Common myeloid progenitor, CD34-positive (primary cell): ENCODE measurements around the gene HOATZ.

Experiments used
- CTCF ChIA-PET: fragments of 350-600 bp; sonication (Branson Sonifier 250); formaldehyde crosslinking; loops from one replicate; lab custom pipeline; 2021; ENCODE audit warnings: antibody characterized with exemption; lab: Charles Lee
- POLR2A ChIA-PET: fragments of 350-600 bp; sonication (Branson Sonifier 250); formaldehyde crosslinking; loops from one replicate; lab custom pipeline; 2021; ENCODE audit warnings: antibody characterized with exemption; lab: Charles Lee
- DNase-seq, 3 donors: peaks; one replicate each; pipeline versions ENCODE4 v3.0.0 to v3.0.0-alpha.2; 2013
- H3K27ac ChIP-seq, 2 experiments: 1 replicate in 1 of 2; 2 replicates in 1 of 2; pipeline ENCODE4 v1.7.0; 2013; ENCODE audit warnings: inconsistent platforms in 2 of 2, low read length in 2 of 2, mild to moderate bottlenecking in 2 of 2, low read depth in 1 of 2, moderate library complexity in 1 of 2; ENCODE audit not compliant: severe bottlenecking in 2 of 2, insufficient read depth in 1 of 2, poor library complexity in 1 of 2
- H3K27me3 ChIP-seq, 5 experiments: replicated peaks in 2 of 5; 1 replicate in 3 of 5; 2 replicates in 2 of 5; pipeline versions ENCODE4 v1.6.1 to v1.7.0; 2013; ENCODE audit warnings: low read length in 4 of 5, mild to moderate bottlenecking in 2 of 5, moderate library complexity in 2 of 5, inconsistent platforms in 1 of 5; ENCODE audit not compliant: insufficient read depth in 5 of 5, control insufficient read depth in 4 of 5
- H3K36me3 ChIP-seq, 4 experiments: 1 replicate in 2 of 4; 2 replicates in 2 of 4; pipeline versions ENCODE4 v1.6.1 to v1.7.0; 2013; ENCODE audit warnings: low read length in 3 of 4, control low read depth in 1 of 4, mild to moderate bottlenecking in 1 of 4; ENCODE audit not compliant: control insufficient read depth in 4 of 4, insufficient read depth in 4 of 4
- H3K4me1 ChIP-seq, 4 experiments: 1 replicate in 3 of 4; 2 replicates in 1 of 4; pipeline versions ENCODE4 v1.6.1 to v1.7.1; 2013; ENCODE audit warnings: low read length in 3 of 4, mild to moderate bottlenecking in 3 of 4, control low read depth in 1 of 4, inconsistent platforms in 1 of 4, moderate library complexity in 1 of 4; ENCODE audit not compliant: control insufficient read depth in 4 of 4, insufficient read depth in 4 of 4; ENCODE audit errors: control extremely low read depth in 1 of 4
- H3K4me3 ChIP-seq, 7 experiments: 1 replicate in 4 of 7; 2 replicates in 3 of 7; pipeline versions ENCODE4 v1.5.1 to v1.7.0; 2013; ENCODE audit warnings: mild to moderate bottlenecking in 7 of 7, low read length in 6 of 7, moderate library complexity in 6 of 7, inconsistent platforms in 2 of 7, low read depth in 2 of 7, control low read depth in 1 of 7; ENCODE audit not compliant: insufficient read depth in 4 of 7, control insufficient read depth in 1 of 7; ENCODE audit errors: extremely low read depth in 1 of 7
- H3K9me3 ChIP-seq, 5 experiments: 1 replicate in 4 of 5; 2 replicates in 1 of 5; pipeline versions ENCODE4 v1.6.1 to v1.7.1; 2013; ENCODE audit warnings: low read length in 4 of 5, mild to moderate bottlenecking in 2 of 5, inconsistent platforms in 1 of 5, low read depth in 1 of 5, moderate library complexity in 1 of 5; ENCODE audit not compliant: control insufficient read depth in 4 of 5, insufficient read depth in 2 of 5; ENCODE audit errors: control extremely low read depth in 1 of 5
- WGBS: methylation state at CpG from one replicate; pipeline ENCODE4 v1.1.5; 2013; ENCODE audit not compliant: insufficient coverage; 5-methylcytosine and 5-hydroxymethylcytosine counted together

HOATZ gene

DNA sequence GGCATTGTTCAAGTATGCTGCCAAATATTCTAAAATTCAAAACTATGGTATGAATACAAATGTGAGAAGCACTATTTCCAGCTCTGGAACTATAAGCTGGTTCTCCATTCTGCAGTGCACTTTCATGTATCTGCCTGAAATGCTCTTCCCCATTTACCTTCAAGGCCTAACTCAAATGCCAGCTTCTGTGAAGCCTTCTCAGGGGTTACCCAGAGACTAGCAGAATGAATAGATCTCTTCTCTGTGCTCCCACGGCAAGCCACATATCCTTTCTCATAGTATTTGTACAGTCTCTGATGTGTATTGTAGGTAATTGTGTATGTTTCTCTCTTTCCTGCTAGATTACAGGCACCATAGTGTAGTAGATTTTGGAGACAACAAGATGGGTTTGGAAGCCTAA is 4.1 kb downstream of the HOATZ start:
- CTCF ChIA-PET, result interaction anchor here (1.4 kb wide), 1 partner anchor 20 kb away, joined by 4 read pairs; no protein-coding TSS in a partner anchor
- POLR2A ChIA-PET, result no interaction called here
- no peak overlapping the region for H3K27ac ChIP-seq
- no peak overlapping the region for H3K4me3 ChIP-seq
- no peaks in the 10 kb centered on the region for H3K9me3 ChIP-seq
- no peak for DNase-seq
- H3K27me3 ChIP-seq, result peaks cover 6 to 17% (median 13%) of the 10 kb centered on the region in 5 experiments
- peaks cover 0 to 2% (median 0%) of the 10 kb centered on the region in 4 experiments for H3K4me1 ChIP-seq
- no CpG with 5 or more reads among the region's 1 CpG for WGBS
- H3K36me3 ChIP-seq, result no peaks in the 10 kb centered on the region

GRCh38 chr11:111520560-111520959 is 6.0 kb downstream of the HOATZ start:
- H3K4me3 ChIP-seq, result no peak overlapping the region
- H3K36me3 ChIP-seq, result no peaks in the 10 kb centered on the region
- H3K4me1 ChIP-seq, result no peaks in the 10 kb centered on the region
- no peak for DNase-seq
- no peak overlapping the region for H3K27ac ChIP-seq
- CTCF ChIA-PET, result no interaction called here
- H3K27me3 ChIP-seq, result peaks cover 0 to under 1% (median 0%) of the 10 kb centered on the region in 5 experiments
- POLR2A ChIA-PET, result no interaction called here
- no peaks in the 10 kb centered on the region for H3K9me3 ChIP-seq
- no CpG with 5 or more reads among the region's 2 CpGs for WGBS

DNA sequence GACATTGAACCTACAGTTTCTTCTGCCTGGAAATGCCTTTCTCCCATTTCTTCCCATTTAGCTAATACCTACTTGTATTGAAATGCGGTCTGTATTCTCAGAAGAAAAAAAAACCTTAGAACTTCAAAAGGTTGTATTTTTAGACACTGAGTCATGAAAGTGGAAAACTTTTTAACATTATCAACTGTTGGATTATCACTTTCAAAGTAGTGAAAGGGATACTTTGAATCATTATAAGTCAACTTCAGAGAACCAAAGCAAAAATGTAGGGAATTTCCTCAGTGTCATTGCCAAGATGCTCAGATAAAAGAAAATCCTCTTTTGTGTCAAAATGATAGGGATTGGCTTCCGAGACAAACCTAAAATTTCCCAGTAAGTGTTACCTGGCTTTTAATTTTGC is 6.6 kb downstream of the HOATZ start:
- no CpG with 5 or more reads among the region's 2 CpGs for WGBS
- H3K4me3 ChIP-seq, result no peak overlapping the region
- no peak overlapping the region for H3K27ac ChIP-seq
- no peaks in the 10 kb centered on the region for H3K9me3 ChIP-seq
- H3K27me3 ChIP-seq, result no peaks in the 10 kb centered on the region
- DNase-seq, result no peak
- no peaks in the 10 kb centered on the region for H3K4me1 ChIP-seq
- H3K36me3 ChIP-seq, result no peaks in the 10 kb centered on the region
- ChIA-PET POLR2A (no interaction called here), CTCF (no interaction called here)

GRCh38 chr11:111522426-111522825 is 7.8 kb downstream of the HOATZ start:
- ChIA-PET CTCF (interaction anchor here (1.2 to 1.4 kb wide), 2 partner anchors 9 to 76 kb away, joined by 3 read pairs; no protein-coding TSS in a partner anchor), POLR2A (no interaction called here)
- 100% methylated on average over 2 of the region's 5 CpGs for WGBS
- H3K36me3 ChIP-seq, result no peaks in the 10 kb centered on the region
- H3K27ac ChIP-seq, result no peak overlapping the region
- DNase-seq, result no peak
- H3K4me1 ChIP-seq, result no peaks in the 10 kb centered on the region
- H3K9me3 ChIP-seq, result no peaks in the 10 kb centered on the region
- H3K27me3 ChIP-seq, result no peaks in the 10 kb centered on the region
- H3K4me3 ChIP-seq, result no peak overlapping the region

DNA sequence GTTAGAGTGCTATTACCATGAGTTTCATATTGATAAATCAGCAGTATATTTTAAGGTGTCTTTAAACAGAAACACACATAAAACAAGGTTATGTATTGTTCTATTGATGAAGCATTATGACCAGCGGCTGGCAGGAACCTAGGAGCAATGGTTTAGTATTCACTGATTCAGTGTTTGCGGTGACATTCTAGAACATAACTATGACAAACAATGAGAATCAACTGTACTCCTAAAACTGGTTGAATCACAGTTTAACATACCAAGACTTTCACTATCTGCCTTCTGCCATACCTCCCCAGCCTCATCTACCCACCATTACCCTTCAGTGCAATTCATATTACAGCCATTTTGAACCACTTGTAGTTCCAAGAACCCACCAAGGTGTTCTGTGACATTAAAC is 8.8 kb downstream of the HOATZ start:
- H3K27me3 ChIP-seq, result no peaks in the 10 kb centered on the region
- no peak overlapping the region for H3K4me3 ChIP-seq
- DNase-seq, result no peak
- H3K36me3 ChIP-seq, result no peaks in the 10 kb centered on the region
- WGBS, result 83% methylated on average over 1 of the region's 2 CpGs
- ChIA-PET CTCF (interaction anchor here (1.2 to 1.4 kb wide), 2 partner anchors 8 to 77 kb away, joined by 3 read pairs; no protein-coding TSS in a partner anchor), POLR2A (interaction anchor here (0.6 kb wide), 1 partner anchor 9 kb away, joined by 4 read pairs; no protein-coding TSS in a partner anchor)
- H3K9me3 ChIP-seq, result no peaks in the 10 kb centered on the region
- H3K4me1 ChIP-seq, result no peaks in the 10 kb centered on the region
- H3K27ac ChIP-seq, result no peak overlapping the region

GRCh38 chr11:111524056-111524455 is 9.5 kb downstream of the HOATZ start:
- CTCF ChIA-PET, result no interaction called here
- POLR2A ChIA-PET, result no interaction called here
- Histone ChIP-seq H3K27ac (no peak overlapping the region), H3K4me3 (no peak overlapping the region), H3K27me3 (no peaks in the 10 kb centered on the region), H3K36me3 (no peaks in the 10 kb centered on the region), H3K9me3 (no peaks in the 10 kb centered on the region), H3K4me1 (no peaks in the 10 kb centered on the region)
- 75% methylated on average over 1 of the region's 1 CpG for WGBS
- no peak for DNase-seq

- no peaks in the 10 kb centered on the region for H3K36me3 ChIP-seq
- POLR2A ChIA-PET, result no interaction called here
- WGBS, result 100% methylated on average over 1 of the region's 1 CpG
- CTCF ChIA-PET, result no interaction called here
- H3K9me3 ChIP-seq, result no peaks in the 10 kb centered on the region
- H3K27me3 ChIP-seq, result no peaks in the 10 kb centered on the region
- H3K4me3 ChIP-seq, result no peak overlapping the region
- no peak for DNase-seq
- no peaks in the 10 kb centered on the region for H3K4me1 ChIP-seq
- H3K27ac ChIP-seq, result no peak overlapping the region
Observed at GRCh38 chr11:111525456-111525855, 10.9 kb downstream of the HOATZ start.
